Lower leg skin (tissue), 4 donors: ENCODE data around the gene MED17. TPM values are rescaled to one million over a fixed set of nuclear protein-coding genes. Genes with fewer than 3 reads are reported as not detected.
"Not testable (repeated sequence)": the region's sequence is repeated elsewhere in the genome, so short reads cannot be mapped to it uniquely, and the experiment has no call there.

ENCODE experiments used
- DNase-seq, 2 donors: peaks; one replicate each; pipeline ENCODE4 v3.0.0-alpha.2; 2019; ENCODE audit warnings: low spot score in 2 of 2
- H3K4me3 ChIP-seq: fragments of 200-600 bp; sonication (generic); 2 replicates; pipeline ENCODE4 v1.5.1; 2017; ENCODE audit warnings: mild to moderate bottlenecking, low read depth; ENCODE audit not compliant: poor library complexity, severe bottlenecking
- CTCF ChIP-seq, 3 donors: fragments of 450-650 bp; IDR thresholded peaks; one replicate each; pipeline ENCODE4 v1.5.1; 2016; ENCODE audit warnings: antibody characterized with exemption in 3 of 3, mild to moderate bottlenecking in 3 of 3, moderate library complexity in 2 of 3
- POLR2A ChIP-seq, 2 donors: fragments of 450-650 bp; IDR thresholded peaks; one replicate each; pipeline ENCODE4 v1.6.1; 2016 to 2017; ENCODE audit warnings: antibody characterized with exemption in 2 of 2, mild to moderate bottlenecking in 1 of 2, moderate library complexity in 1 of 2
- WGBS, 2 donors: methylation state at CpG; one replicate each; pipeline ENCODE4 v1.1.5; 2018; 5-methylcytosine and 5-hydroxymethylcytosine counted together
- intact Hi-C: fragments of 100-400 bp; cut with DNase I; formaldehyde crosslinking; loops from one replicate; pipeline ENCODE4 v1.15.0; 2023; ENCODE audit warnings: low total_unique reads
- total RNA-seq, 4 donors: library from RNA; depleted of rRNA; stranded (reverse); fragments of >200 nt; gene quantifications; one replicate each; pipeline ENCODE4 v1.1.0, GENCODE V29; 2016

MED17 gene
- total RNA-seq, 4 donors from 2014 or later: 25.2 to 42.1 (median 35.5) TPM

- 91 to 96% methylated on average over 21 to 23 of the region's 23 CpGs for WGBS, 2 donors
- DNase-seq: no peak
- TF ChIP-seq POLR2A (IDR thresholded peaks at IDR 0.05) (no peak), CTCF (IDR thresholded peaks at IDR 0.05) (no peak)
- intact Hi-C loops: no loop called here
- H3K4me3 ChIP-seq: no peak overlapping the region
Measured at GRCh38 chr11:93743291-93743690, 40.8 kb upstream of the MED17 start.

- TF ChIP-seq CTCF (IDR thresholded peaks at IDR 0.05) (no peak), POLR2A (IDR thresholded peaks at IDR 0.05) (no peak)
- intact Hi-C loops: no loop called here
- no peak for DNase-seq
- 69 to 80% methylated on average over 7 of the region's 7 CpGs for WGBS, 2 donors
- no peak overlapping the region for H3K4me3 ChIP-seq
Measured at GRCh38 chr11:93744669-93745004, 39.4 kb upstream of the MED17 start.

- not testable (repeated sequence) for H3K4me3 ChIP-seq
Measured at GRCh38 chr11:93745005-93745755, 38.9 kb upstream of the MED17 start.

GRCh38 chr11:93746101-93746500 is 38.0 kb upstream of the MED17 start:
- intact Hi-C loops: no loop called here
- TF ChIP-seq POLR2A (IDR thresholded peaks at IDR 0.05): no peak
- no peak for TF ChIP-seq CTCF (IDR thresholded peaks at IDR 0.05)
- no peak overlapping the region for H3K4me3 ChIP-seq
- DNase-seq: no peak
- 71 to 92% methylated on average over 2 of the region's 2 CpGs for WGBS, 2 donors

More at GRCh38 chr11:93745005-93745755, 38.9 kb upstream of the MED17 start:
- DNase-seq, intact Hi-C loops: not testable (repeated sequence)
- 62 to 69% methylated on average over 12 of the region's 12 CpGs for WGBS, 2 donors

GRCh38 chr11:93747122-93747521 is 37.0 kb upstream of the MED17 start:
- WGBS, 2 donors: 79 to 92% methylated on average over 1 of the region's 1 CpG
- no peak overlapping the region for H3K4me3 ChIP-seq
- TF ChIP-seq POLR2A (IDR thresholded peaks at IDR 0.05) (no peak), CTCF (IDR thresholded peaks at IDR 0.05) (no peak)
- intact Hi-C loops: no loop called here
- DNase-seq: no peak

GRCh38 chr11:93751001-93751400 is 33.1 kb upstream of the MED17 start:
- TF ChIP-seq CTCF (IDR thresholded peaks at IDR 0.05): no peak
- TF ChIP-seq POLR2A (IDR thresholded peaks at IDR 0.05): no peak
- H3K4me3 ChIP-seq: no peak overlapping the region
- WGBS, 2 donors: 83 to 89% methylated on average over 1 of the region's 1 CpG
- intact Hi-C loops: no loop called here
- DNase-seq: no peak
